Subcutaneous abdominal adipose tissue (tissue), 5 donors: Measurements from ENCODE around the gene CPNE6.
A peak's percentile ranks its signal among the peaks of the same experiment; 100 is the strongest.

ENCODE experiments used
- H3K27ac ChIP-seq: one replicate; pipeline ENCODE4 v1.7.0; 2013; ENCODE audit warnings: low read depth, mild to moderate bottlenecking, inconsistent platforms, low read length, moderate library complexity
- H3K27me3 ChIP-seq, 5 donors: one replicate each; pipeline ENCODE4 v1.7.0; 2013; ENCODE audit warnings: low read length in 5 of 5, inconsistent platforms in 1 of 5; ENCODE audit not compliant: control insufficient read depth in 5 of 5, insufficient read depth in 4 of 5
- H3K36me3 ChIP-seq, 5 donors: one replicate each; pipeline ENCODE4 v1.7.0; 2013; ENCODE audit warnings: low read length in 5 of 5; ENCODE audit not compliant: control insufficient read depth in 5 of 5, insufficient read depth in 5 of 5
- H3K4me1 ChIP-seq, 5 donors: one replicate each; pipeline ENCODE4 v1.7.0; 2013; ENCODE audit warnings: low read length in 5 of 5, mild to moderate bottlenecking in 3 of 5, moderate library complexity in 1 of 5; ENCODE audit not compliant: control insufficient read depth in 5 of 5, insufficient read depth in 5 of 5
- H3K4me3 ChIP-seq, 5 donors: one replicate each; pipeline ENCODE4 v1.7.0; 2013; ENCODE audit warnings: low read length in 5 of 5, low read depth in 1 of 5
- H3K9ac ChIP-seq, 5 donors: one replicate each; pipeline ENCODE4 v1.7.0; 2013; ENCODE audit warnings: low read length in 5 of 5, mild to moderate bottlenecking in 4 of 5, moderate library complexity in 3 of 5
- H3K9me3 ChIP-seq, 5 donors: one replicate each; pipeline ENCODE4 v1.7.0; 2013; ENCODE audit warnings: low read length in 5 of 5; ENCODE audit not compliant: control insufficient read depth in 5 of 5
- donor health status: healthy.
- donor health status: healthy.
- donor health status: healthy.
- donor health status: healthy.
- donor health status: healthy.

Gene CPNE6

GRCh38 chr14:24114532-24115421 is 43.4 kb downstream of the CPNE6 start, which contains the start of the genes DCAF11 and NRL:
Gene DCAF11, plus strand, starts transcription at chr14:24114777. Its CDS starts 818 bp downstream, at chr14:24115595.
Gene NRL, minus strand, starts transcription at chr14:24114949. Its CDS starts 32,101 bp downstream, at chr14:24082848.
- H3K27me3 ChIP-seq, result no peaks in the 10 kb centered on the region
- H3K4me3 ChIP-seq, result peak within 1 kb of the TSS; percentile 90 to 96 (median 94)
- H3K36me3 ChIP-seq, result peaks cover 0 to 29% (median 25%) of the 10 kb centered on the region in 5 donors
- H3K9me3 ChIP-seq, result no peaks in the 10 kb centered on the region
- H3K27ac ChIP-seq, result peak within 1 kb of the TSS; percentile 99
- peaks cover 4 to 44% (median 32%) of the 10 kb centered on the region in 5 donors for H3K4me1 ChIP-seq
- H3K9ac ChIP-seq, result peak within 1 kb of the TSS; percentile 88 to 96 (median 93)

GRCh38 chr14:24115422-24116127 is 44.2 kb downstream of the CPNE6 start:
- peak overlapping the region; percentile 90 to 96 (median 94) for H3K4me3 ChIP-seq
- H3K9ac ChIP-seq, result peak overlapping the region; percentile 41 to 96 (median 88)
- H3K36me3 ChIP-seq, result peaks cover 0 to 35% (median 30%) of the 10 kb centered on the region in 5 donors
- H3K4me1 ChIP-seq, result peaks cover 4 to 39% (median 29%) of the 10 kb centered on the region in 5 donors
- H3K27me3 ChIP-seq, result no peaks in the 10 kb centered on the region
- peak overlapping the region; percentile 99 for H3K27ac ChIP-seq
- no peaks in the 10 kb centered on the region for H3K9me3 ChIP-seq

DNA sequence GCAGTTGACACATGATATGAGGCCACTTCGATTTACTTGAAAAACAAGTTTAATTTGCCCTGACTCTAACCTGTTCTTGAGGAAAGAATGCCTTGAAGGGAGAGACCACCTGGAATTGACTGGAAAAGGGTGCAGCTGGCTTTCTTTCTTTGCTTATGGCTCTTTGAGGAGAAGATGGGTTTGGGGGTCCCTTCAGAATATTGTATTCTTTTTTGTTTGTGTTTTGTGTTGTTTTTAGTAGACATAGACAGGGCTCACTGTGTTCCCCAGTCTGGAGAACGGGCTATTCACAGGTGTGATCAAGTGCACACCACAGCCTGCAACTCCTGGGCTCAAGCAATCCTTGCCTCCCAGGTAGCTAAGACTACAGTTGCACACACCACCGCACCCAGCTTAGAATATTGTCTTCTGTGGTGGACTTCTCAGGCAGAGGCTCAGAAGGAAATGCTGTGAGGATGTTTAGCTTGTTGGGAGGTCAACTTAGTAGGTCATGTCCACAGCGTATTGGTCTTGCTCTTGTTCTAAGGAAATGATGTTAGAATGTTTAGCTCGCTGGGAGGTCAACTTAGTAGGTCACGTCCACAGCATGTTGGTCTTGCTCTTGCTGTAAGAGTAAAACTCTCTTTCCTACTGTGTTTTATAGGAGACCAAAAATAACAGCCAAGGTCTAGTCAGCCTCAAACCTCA is 44.9 kb downstream of the CPNE6 start:
- peak overlapping the region in 4 of 5 donors; percentile 22 to 96 (median 92) for H3K4me3 ChIP-seq
- peak overlapping the region in 1 of 5 donors; percentile 88 for H3K9ac ChIP-seq
- no peak overlapping the region for H3K27ac ChIP-seq
- H3K27me3 ChIP-seq, result no peaks in the 10 kb centered on the region
- H3K4me1 ChIP-seq, result peaks cover 4 to 33% (median 27%) of the 10 kb centered on the region in 5 donors
- peaks cover 0 to 42% (median 37%) of the 10 kb centered on the region in 5 donors for H3K36me3 ChIP-seq
- H3K9me3 ChIP-seq, result no peaks in the 10 kb centered on the region

DNA sequence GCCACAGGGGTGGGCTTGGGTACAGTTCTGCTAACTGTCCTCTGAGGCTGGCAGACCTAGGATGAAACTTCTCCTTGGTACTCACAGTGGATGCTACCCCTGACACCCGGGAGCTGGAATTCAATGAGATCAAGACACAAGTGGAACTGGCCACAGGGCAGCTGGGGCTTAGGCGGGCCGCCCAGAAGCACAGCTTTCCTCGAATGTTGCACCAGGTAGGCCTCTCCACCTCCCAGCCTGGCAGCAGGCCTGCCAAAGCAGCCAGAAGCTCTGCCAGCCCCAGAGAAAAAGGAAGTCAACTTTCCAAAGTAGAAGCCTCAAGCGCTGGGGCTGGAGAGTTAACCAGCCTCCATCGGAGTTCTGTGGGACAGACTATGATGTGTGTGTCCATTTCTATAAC is 45.8 kb downstream of the CPNE6 start:
- no peak overlapping the region for H3K4me3 ChIP-seq
- H3K9ac ChIP-seq, result no peak overlapping the region

DNA sequence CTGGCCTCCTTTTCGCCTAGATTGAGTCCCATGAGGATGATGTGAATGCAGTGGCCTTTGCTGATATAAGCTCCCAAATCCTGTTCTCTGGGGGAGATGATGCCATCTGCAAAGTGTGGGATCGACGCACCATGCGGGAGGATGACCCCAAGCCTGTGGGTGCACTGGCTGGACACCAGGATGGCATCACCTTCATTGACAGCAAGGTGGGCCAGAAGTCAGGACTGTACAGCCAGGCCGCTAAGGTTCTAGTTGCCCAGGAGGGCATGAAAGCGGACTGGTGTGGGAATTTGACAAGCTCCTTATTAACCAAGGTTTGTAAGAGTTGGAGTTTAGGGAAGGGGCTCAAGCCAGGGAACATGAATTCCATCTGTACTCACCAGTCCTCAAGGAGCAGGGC is 48.3 kb downstream of the CPNE6 start:
- no peak overlapping the region for H3K27ac ChIP-seq
- no peaks in the 10 kb centered on the region for H3K27me3 ChIP-seq
- H3K4me1 ChIP-seq, result peaks cover 4 to 24% (median 16%) of the 10 kb centered on the region in 5 donors
- H3K9ac ChIP-seq, result no peak overlapping the region
- no peaks in the 10 kb centered on the region for H3K9me3 ChIP-seq
- H3K4me3 ChIP-seq, result no peak overlapping the region
- H3K36me3 ChIP-seq, result peaks cover 0 to 71% (median 64%) of the 10 kb centered on the region in 5 donors

More for the DNA sequence above, 45.8 kb downstream of the CPNE6 start:
- H3K4me1 ChIP-seq, result peaks cover 4 to 33% (median 27%) of the 10 kb centered on the region in 5 donors
- H3K36me3 ChIP-seq, result peaks cover 0 to 51% (median 44%) of the 10 kb centered on the region in 5 donors
- H3K9me3 ChIP-seq, result no peaks in the 10 kb centered on the region
- H3K27me3 ChIP-seq, result no peaks in the 10 kb centered on the region
- H3K27ac ChIP-seq, result no peak overlapping the region

DNA sequence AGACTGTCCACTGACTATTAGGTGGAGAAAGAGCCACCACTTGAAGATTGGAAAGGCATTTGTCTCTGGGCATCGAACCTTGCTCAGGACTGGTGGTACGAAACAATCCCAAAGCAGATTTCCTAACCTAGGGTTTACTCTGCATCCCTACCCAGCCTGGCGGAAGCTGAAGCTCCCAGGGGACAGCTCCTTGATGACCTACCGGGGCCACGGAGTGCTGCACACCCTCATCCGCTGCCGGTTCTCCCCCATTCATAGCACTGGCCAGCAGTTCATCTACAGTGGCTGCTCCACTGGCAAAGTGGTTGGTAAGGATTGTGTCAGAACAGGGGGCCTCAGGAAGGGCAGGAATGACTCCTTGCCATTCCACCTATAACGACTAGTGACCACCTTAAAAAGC is 49.8 kb downstream of the CPNE6 start:
- Histone ChIP-seq H3K9me3 (no peaks in the 10 kb centered on the region), H3K9ac (no peak overlapping the region), H3K4me1 (peaks cover 0 to 12% (median 4%) of the 10 kb centered on the region in 5 donors), H3K27me3 (no peaks in the 10 kb centered on the region), H3K27ac (no peak overlapping the region), H3K36me3 (peaks cover 0 to 71% (median 64%) of the 10 kb centered on the region in 5 donors), H3K4me3 (no peak overlapping the region)

- peaks cover 0 to 65% (median 61%) of the 10 kb centered on the region in 5 donors for H3K36me3 ChIP-seq
- H3K4me1 ChIP-seq, result peaks cover 0 to under 1% (median 0%) of the 10 kb centered on the region in 5 donors
- H3K9me3 ChIP-seq, result no peaks in the 10 kb centered on the region
Measured at GRCh38 chr14:24122416-24122815, 51.1 kb downstream of the CPNE6 start.

GRCh38 chr14:24122898-24123297 is 51.5 kb downstream of the CPNE6 start:
- H3K27me3 ChIP-seq, result no peaks in the 10 kb centered on the region
- H3K36me3 ChIP-seq, result peaks cover 0 to 61% (median 56%) of the 10 kb centered on the region in 5 donors
- no peaks in the 10 kb centered on the region for H3K9me3 ChIP-seq
- no peak overlapping the region for H3K4me3 ChIP-seq
- no peaks in the 10 kb centered on the region for H3K4me1 ChIP-seq
- no peak overlapping the region for H3K27ac ChIP-seq
- no peak overlapping the region for H3K9ac ChIP-seq

More at GRCh38 chr14:24122416-24122815, 51.1 kb downstream of the CPNE6 start:
- Histone ChIP-seq H3K4me3 (no peak overlapping the region), H3K27ac (no peak overlapping the region), H3K9ac (no peak overlapping the region), H3K27me3 (no peaks in the 10 kb centered on the region)
